ENCODE measurements around the gene EGFL7. TPM values are rescaled to one million over a fixed set of nuclear protein-coding genes. Genes with fewer than 3 reads are reported as not detected.

EGFL7 gene
- total RNA-seq, 1 experiment from 2014 or later = 38.0 TPM

- TF ChIP-seq CTCF (conservative IDR thresholded peaks at IDR 0.05) = no peak; the same call in 2 of the 3 replicates
- Histone ChIP-seq H2AK5ac (ENCODE audit: insufficient read length, low read length) (no peak overlapping the region), H3K27me3 (ENCODE audit: insufficient read depth, low read length) (no peaks in the 10 kb centered on the region), H4K5ac (ENCODE audit: insufficient read length, low read depth, low read length) (no peak overlapping the region), H2BK12ac (ENCODE audit: insufficient read length, low read depth, low read length) (no peak overlapping the region), H3K4me2 (ENCODE audit: insufficient read depth, insufficient read length, low read length) (peak overlapping the region; percentile 11), H4K20me1 (ENCODE audit: control insufficient read depth, insufficient read depth, insufficient read length) (peaks cover 4% of the 10 kb centered on the region), H3T11ph (ENCODE audit: low read length) (no peak overlapping the region), H3K9me3 (ENCODE audit: control insufficient read depth, low read depth, low read length) (no peaks in the 10 kb centered on the region), H3K4me1 (ENCODE audit: insufficient read depth, low read length) (no peaks in the 10 kb centered on the region), H3K23me2 (ENCODE audit: insufficient read length, low read depth, low read length, poor library complexity, severe bottlenecking) (no peaks in the 10 kb centered on the region), H3K4ac (ENCODE audit: low read depth, low read length) (no peak overlapping the region), H3K79me2 (ENCODE audit: insufficient read depth, low read length) (no peaks in the 10 kb centered on the region), H3K18ac (ENCODE audit: insufficient read length, low read depth, low read length) (no peak overlapping the region), H2BK20ac (ENCODE audit: low read depth, low read length, poor library complexity, severe bottlenecking) (no peak overlapping the region), H4K91ac (ENCODE audit: insufficient read length, low read depth, low read length) (no peak overlapping the region), H2BK5ac (ENCODE audit: insufficient read length, low read length) (no peak overlapping the region), H4K8ac (replicated peaks; ENCODE audit: insufficient read length, low read depth, low read length) (no peak overlapping the region), H2BK120ac (ENCODE audit: low read depth, low read length, poor library complexity, severe bottlenecking) (no peak overlapping the region), H3K56ac (ENCODE audit: insufficient read length, low read depth, low read length) (no peak overlapping the region), H2AFZ (ENCODE audit: low read length) (no peak overlapping the region), H3K14ac (ENCODE audit: insufficient read depth, low read length) (no peak overlapping the region), H3K79me1 (ENCODE audit: insufficient read depth, low read depth, low read length, poor library complexity, severe bottlenecking) (no peaks in the 10 kb centered on the region), H2BK15ac (ENCODE audit: low read depth, low read length) (no peak overlapping the region), H3K9ac (ENCODE audit: extremely low read depth, insufficient read length, low read length) (no peak overlapping the region), H3K27ac (ENCODE audit: insufficient read length, low read depth, low read length) (no peak overlapping the region), H3K23ac (ENCODE audit: insufficient read length, low read depth, low read length) (no peak overlapping the region)
- no peak for DNase-seq
- no peak overlapping the region for H3K27ac Mint-ChIP-seq
- peaks cover 0 to 4% of the 10 kb centered on the region in 2 experiments; a peak in 1 of 4 replicates for H3K4me1 Mint-ChIP-seq
- no CpG with 5 or more reads among the region's 109 CpGs for WGBS (ENCODE audit: extremely low coverage, insufficient read length, low lambda C conversion rate)
- no peaks in the 10 kb centered on the region for H3K9me3 Mint-ChIP-seq
- no peaks in the 10 kb centered on the region for H3K36me3 Mint-ChIP-seq (ENCODE audit: insufficient read depth in 1 of 3, low read depth in 3 of 3)
- peaks cover 9% of the 10 kb centered on the region for H3K27me3 Mint-ChIP-seq (ENCODE audit: low read depth)
- no peak overlapping the region for H3K4me3 Mint-ChIP-seq
Measured at GRCh38 chr9:136665704-136666371, 3.1 kb downstream of the EGFL7 start.

Measured in H9 (cell line).